HUES64 (cell line): Measurements from ENCODE around the gene LY6G6F.

ENCODE experiments used
- H3K27ac ChIP-seq: 2 replicates; pipeline ENCODE4 v1.7.0; 2013; ENCODE audit warnings: low read depth, low read length, inconsistent platforms
- H3K27me3 ChIP-seq: 2 replicates; pipeline ENCODE4 v1.6.1; 2013; ENCODE audit warnings: mild to moderate bottlenecking, low read length; ENCODE audit not compliant: insufficient read depth
- H3K36me3 ChIP-seq: 2 replicates; pipeline ENCODE4 v1.6.1; 2013; ENCODE audit warnings: mild to moderate bottlenecking, low read length; ENCODE audit not compliant: insufficient read depth
- H3K4me1 ChIP-seq: 2 replicates; pipeline ENCODE4 v1.6.1; 2013; ENCODE audit warnings: mild to moderate bottlenecking, low read length, moderate library complexity; ENCODE audit not compliant: insufficient read depth
- H3K4me3 ChIP-seq: 2 replicates; pipeline ENCODE4 v1.5.1; 2013; ENCODE audit warnings: mild to moderate bottlenecking, low read length, moderate library complexity
- H3K9ac ChIP-seq: 2 replicates; pipeline ENCODE4 v1.6.1; 2013; ENCODE audit warnings: mild to moderate bottlenecking, low read depth, low read length
- H3K9me3 ChIP-seq: 2 replicates; pipeline ENCODE4 v1.6.1; 2013; ENCODE audit warnings: low read depth, low read length; ENCODE audit not compliant: insufficient read depth
- WGBS: fragments of 150-250, 120-280 bp; methylation state at CpG from one replicate; pipeline ENCODE4 v1.1.7; 2013; ENCODE audit warnings: missing lambda C conversion rate; 5-methylcytosine and 5-hydroxymethylcytosine counted together

Gene LY6G6F

GRCh38 chr6:31681135-31681671 lies 25.5 kb upstream of the LY6G6F start:
- H3K27ac ChIP-seq, result no peak overlapping the region
- 1% methylated on average over 40 of the region's 40 CpGs for WGBS
- H3K9me3 ChIP-seq, result no peaks in the 10 kb centered on the region
- peak overlapping the region; percentile 60 for H3K4me3 ChIP-seq
- H3K36me3 ChIP-seq, result peaks cover 2% of the 10 kb centered on the region
- H3K4me1 ChIP-seq, result no peaks in the 10 kb centered on the region
- H3K27me3 ChIP-seq, result peaks cover 20% of the 10 kb centered on the region
- peak overlapping the region; percentile 31; the same call in 1 of the 2 replicates for H3K9ac ChIP-seq

GRCh38 chr6:31683591-31683990 lies 23.1 kb upstream of the LY6G6F start:
- H3K27me3 ChIP-seq, result peaks cover 20% of the 10 kb centered on the region
- H3K27ac ChIP-seq, result no peak overlapping the region
- peaks cover 26% of the 10 kb centered on the region for H3K36me3 ChIP-seq
- WGBS, result 67% methylated on average over 13 of the region's 13 CpGs
- H3K9me3 ChIP-seq, result no peaks in the 10 kb centered on the region
- no peaks in the 10 kb centered on the region for H3K4me1 ChIP-seq
- H3K4me3 ChIP-seq, result peak overlapping the region; percentile 65
- H3K9ac ChIP-seq, result no peak overlapping the region

DNA sequence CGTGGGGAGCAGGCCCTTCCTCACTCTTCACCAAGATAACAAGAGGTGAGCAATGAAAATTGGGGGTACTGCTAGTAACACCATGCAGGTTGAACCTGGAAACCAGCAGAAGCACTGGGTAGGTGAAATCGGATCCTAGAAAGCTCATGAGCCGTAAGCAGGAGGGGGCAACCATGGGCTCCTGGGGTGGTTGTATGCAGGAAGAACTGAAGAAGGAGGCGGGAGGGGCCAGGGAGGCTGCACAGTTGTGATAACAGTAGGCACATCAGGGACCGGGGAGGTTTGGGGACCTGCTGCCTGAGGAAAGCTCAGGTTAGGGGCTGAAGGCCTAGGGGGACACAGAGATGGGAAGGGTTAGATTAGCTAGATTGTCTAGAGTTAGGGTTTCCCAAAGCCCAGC lies 20.2 kb upstream of the LY6G6F start:
- Histone ChIP-seq H3K9ac (no peak overlapping the region), H3K36me3 (peaks cover 50% of the 10 kb centered on the region), H3K4me3 (no peak overlapping the region), H3K27ac (no peak overlapping the region), H3K4me1 (no peaks in the 10 kb centered on the region), H3K9me3 (no peaks in the 10 kb centered on the region), H3K27me3 (peaks cover 13% of the 10 kb centered on the region)
- 89% methylated on average over 5 of the region's 5 CpGs for WGBS

DNA sequence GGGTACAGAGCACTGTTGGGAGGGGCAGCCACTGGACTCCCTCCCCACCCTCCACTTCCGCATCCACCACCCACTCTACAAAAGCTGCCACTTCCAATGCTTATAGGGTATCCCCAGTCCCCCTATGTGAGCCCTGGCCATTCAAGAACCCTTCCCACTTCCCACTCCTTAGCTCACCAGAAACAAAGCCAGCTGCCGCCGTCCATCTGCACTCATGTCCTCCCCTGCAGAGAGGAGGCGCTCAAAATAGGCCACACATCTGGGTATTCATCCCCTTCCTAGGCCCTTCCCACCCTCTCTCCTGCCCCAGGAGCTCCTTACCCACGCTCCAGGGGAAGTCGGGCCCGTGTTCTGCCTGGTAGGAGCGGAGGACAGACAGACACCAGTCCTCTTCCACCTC lies 19.3 kb upstream of the LY6G6F start:
- Histone ChIP-seq H3K9me3 (no peaks in the 10 kb centered on the region), H3K4me3 (no peak overlapping the region), H3K9ac (no peak overlapping the region), H3K4me1 (no peaks in the 10 kb centered on the region), H3K27ac (no peak overlapping the region), H3K36me3 (peaks cover 57% of the 10 kb centered on the region), H3K27me3 (peaks cover 5% of the 10 kb centered on the region)
- 87% methylated on average over 8 of the region's 8 CpGs for WGBS

GRCh38 chr6:31687860-31688693 lies 18.6 kb upstream of the LY6G6F start:
- Histone ChIP-seq H3K27ac (no peak overlapping the region), H3K9me3 (no peaks in the 10 kb centered on the region), H3K4me3 (no peak overlapping the region), H3K36me3 (peaks cover 62% of the 10 kb centered on the region), H3K4me1 (no peaks in the 10 kb centered on the region), H3K9ac (no peak overlapping the region), H3K27me3 (no peaks in the 10 kb centered on the region)
- WGBS, result 83% methylated on average over 14 of the region's 14 CpGs

GRCh38 chr6:31689249-31690110 lies 17.2 kb upstream of the LY6G6F start:
- WGBS, result 89% methylated on average over 11 of the region's 11 CpGs
- Histone ChIP-seq H3K36me3 (peaks cover 73% of the 10 kb centered on the region), H3K9ac (no peak overlapping the region), H3K4me1 (no peaks in the 10 kb centered on the region), H3K27ac (no peak overlapping the region), H3K27me3 (no peaks in the 10 kb centered on the region), H3K9me3 (no peaks in the 10 kb centered on the region), H3K4me3 (no peak overlapping the region)

DNA sequence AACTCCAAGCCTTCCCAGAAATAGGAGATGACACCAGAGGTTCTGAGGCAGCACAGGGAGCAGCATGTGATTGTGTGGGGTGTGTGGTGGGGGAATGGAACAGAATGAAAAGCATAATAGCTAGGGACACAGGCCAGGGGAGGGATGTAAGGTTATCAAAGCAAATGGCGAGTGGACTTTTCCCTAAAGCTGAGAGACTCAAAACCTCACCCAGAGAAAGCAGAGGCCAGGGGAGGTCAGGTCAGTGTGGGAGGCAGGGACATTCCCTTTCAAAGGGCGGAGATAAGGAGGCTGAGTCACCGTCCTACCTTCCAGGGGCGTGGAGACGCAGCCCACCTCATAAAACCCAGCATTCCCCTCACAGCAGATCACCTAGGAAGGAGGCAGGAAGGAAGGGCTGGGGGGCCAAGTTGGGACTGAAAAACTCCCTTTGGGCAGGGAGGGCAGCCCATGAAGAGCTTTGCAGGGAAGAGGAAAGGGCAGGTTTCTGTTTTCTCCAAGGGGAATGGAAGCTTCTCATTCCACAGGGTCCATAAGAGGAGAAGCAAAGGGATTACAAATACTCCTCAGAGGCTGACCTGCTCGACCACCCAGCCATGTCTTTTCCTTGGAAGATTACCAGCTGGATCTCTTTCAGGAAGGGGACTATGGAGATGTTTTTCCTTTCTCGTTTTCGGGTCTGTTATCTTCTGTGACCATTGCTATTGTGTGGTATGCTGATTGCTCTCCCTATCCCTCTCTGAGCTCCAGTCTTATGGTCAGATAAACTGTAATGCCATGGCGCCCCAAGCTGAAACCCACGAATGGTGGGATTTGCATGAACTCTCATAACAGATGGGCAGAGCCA lies 16.2 kb upstream of the LY6G6F start:
- Histone ChIP-seq H3K4me1 (no peaks in the 10 kb centered on the region), H3K9me3 (no peaks in the 10 kb centered on the region), H3K27ac (no peak overlapping the region), H3K9ac (no peak overlapping the region), H3K36me3 (peaks cover 81% of the 10 kb centered on the region), H3K4me3 (no peak overlapping the region), H3K27me3 (no peaks in the 10 kb centered on the region)
- WGBS, result 71% methylated on average over 8 of the region's 10 CpGs

GRCh38 chr6:31691078-31691463 lies 15.6 kb upstream of the LY6G6F start:
- Histone ChIP-seq H3K9ac (no peak overlapping the region), H3K36me3 (peaks cover 81% of the 10 kb centered on the region), H3K27ac (no peak overlapping the region), H3K9me3 (no peaks in the 10 kb centered on the region), H3K27me3 (no peaks in the 10 kb centered on the region), H3K4me1 (no peaks in the 10 kb centered on the region), H3K4me3 (no peak overlapping the region)
- 94% methylated on average over 5 of the region's 6 CpGs for WGBS

GRCh38 chr6:31691564-31692108 lies 15.0 kb upstream of the LY6G6F start:
- 93% methylated on average over 12 of the region's 12 CpGs for WGBS
- H3K4me1 ChIP-seq, result no peaks in the 10 kb centered on the region
- H3K9ac ChIP-seq, result no peak overlapping the region
- H3K36me3 ChIP-seq, result peaks cover 77% of the 10 kb centered on the region
- H3K27me3 ChIP-seq, result no peaks in the 10 kb centered on the region
- H3K27ac ChIP-seq, result no peak overlapping the region
- H3K4me3 ChIP-seq, result no peak overlapping the region
- no peaks in the 10 kb centered on the region for H3K9me3 ChIP-seq

GRCh38 chr6:31692353-31692752 lies 14.3 kb upstream of the LY6G6F start:
- no peaks in the 10 kb centered on the region for H3K4me1 ChIP-seq
- H3K9ac ChIP-seq, result no peak overlapping the region
- H3K4me3 ChIP-seq, result no peak overlapping the region
- peaks cover 77% of the 10 kb centered on the region for H3K36me3 ChIP-seq
- 96% methylated on average over 4 of the region's 4 CpGs for WGBS
- H3K27ac ChIP-seq, result no peak overlapping the region
- H3K9me3 ChIP-seq, result no peaks in the 10 kb centered on the region
- H3K27me3 ChIP-seq, result no peaks in the 10 kb centered on the region
